Measurements from ENCODE around the gene LIPC. TPM values are rescaled to one million over a fixed set of nuclear protein-coding genes. Genes with fewer than 3 reads are reported as not detected.

Gene LIPC
- total RNA-seq, 1 experiment from 2014 or later, result 1.1 TPM

DNA sequence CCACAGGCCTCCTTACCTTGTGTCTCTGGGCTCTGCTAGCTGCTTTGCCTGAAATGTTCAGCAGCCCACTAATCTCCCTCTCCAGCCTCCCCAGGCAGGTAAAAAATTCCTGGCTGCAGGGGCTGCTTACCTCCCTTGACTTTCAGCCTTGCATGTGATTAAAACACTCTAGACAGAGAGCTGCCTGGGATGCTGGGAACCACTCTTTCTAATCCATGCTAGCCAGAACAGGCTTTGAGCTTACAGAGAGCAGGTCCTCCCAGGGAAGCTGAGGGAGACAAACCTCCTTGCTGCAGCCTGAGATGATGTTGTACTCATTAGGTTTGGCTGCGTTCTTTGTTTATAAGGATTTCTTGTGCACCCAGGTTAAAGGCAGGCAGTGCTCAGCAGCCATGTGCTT, 33.7 kb upstream of the LIPC start:
- Histone ChIP-seq H3K36me3 (no peaks in the 10 kb centered on the region), H3K27ac (no peak overlapping the region), H3K4me1 (replicated peaks) (no peaks in the 10 kb centered on the region), H3K27me3 (replicated peaks) (no peaks in the 10 kb centered on the region; the same call in 1 of the 2 replicates), H3K4me3 (no peak overlapping the region), H3K9me3 (replicated peaks) (no peaks in the 10 kb centered on the region)
- no peak for DNase-seq (ENCODE audit: low read depth in 1 of 2, low spot score in 2 of 2)

DNA sequence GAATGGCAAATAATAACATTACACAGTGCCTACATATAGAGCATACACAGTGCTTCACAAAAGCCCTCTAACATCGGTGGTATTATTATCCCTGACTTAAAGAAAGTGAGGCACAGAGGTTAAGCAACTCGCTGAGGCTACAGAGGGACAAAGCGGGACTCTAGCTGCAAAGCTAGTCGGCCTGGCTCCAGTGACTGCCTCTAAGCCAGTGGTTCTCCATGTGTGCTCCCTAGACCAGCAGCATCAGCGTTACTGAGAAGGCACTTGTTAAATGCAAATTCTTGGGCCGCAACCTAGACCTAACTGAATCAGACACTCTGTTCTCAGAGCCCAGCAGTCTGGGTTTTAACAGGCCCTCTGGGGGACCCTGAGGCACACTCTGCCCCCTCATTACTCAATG, 33.1 kb upstream of the LIPC start:
- no peaks in the 10 kb centered on the region; the same call in 1 of the 2 replicates for H3K27me3 ChIP-seq (replicated peaks)
- DNase-seq (ENCODE audit: low read depth in 1 of 2, low spot score in 2 of 2), result no peak

DNA sequence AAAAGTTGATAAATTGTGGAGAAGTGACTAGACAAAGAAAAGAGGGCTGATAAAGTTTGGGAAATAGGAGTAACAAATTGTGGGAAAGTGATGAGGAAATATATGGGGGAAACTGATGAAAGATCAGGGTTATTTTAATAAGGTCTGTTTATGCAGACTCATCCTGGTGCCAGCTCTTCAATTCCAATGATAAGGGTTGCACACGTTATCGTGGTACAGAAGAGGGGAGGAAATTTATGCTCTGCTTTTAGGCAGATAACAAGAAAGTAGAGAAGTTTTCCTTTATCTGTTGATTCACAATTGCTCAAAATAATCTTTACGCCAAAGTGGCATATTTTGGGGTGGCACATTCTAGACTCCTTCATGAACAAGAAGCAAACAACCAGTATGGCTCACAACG, 32.1 kb upstream of the LIPC start:
- Histone ChIP-seq H3K27me3 (replicated peaks) (no peaks in the 10 kb centered on the region; the same call in 1 of the 2 replicates), H3K27ac (no peak overlapping the region), H3K9me3 (replicated peaks) (no peaks in the 10 kb centered on the region), H3K36me3 (no peaks in the 10 kb centered on the region), H3K4me1 (replicated peaks) (no peaks in the 10 kb centered on the region), H3K4me3 (no peak overlapping the region)
- no peak for DNase-seq (ENCODE audit: low read depth in 1 of 2, low spot score in 2 of 2)

More for the DNA sequence above, 33.1 kb upstream of the LIPC start:
- H3K4me1 ChIP-seq (replicated peaks), result no peaks in the 10 kb centered on the region
- H3K27ac ChIP-seq, result no peak overlapping the region
- no peak overlapping the region for H3K4me3 ChIP-seq
- no peaks in the 10 kb centered on the region for H3K9me3 ChIP-seq (replicated peaks)
- H3K36me3 ChIP-seq, result no peaks in the 10 kb centered on the region

DNA sequence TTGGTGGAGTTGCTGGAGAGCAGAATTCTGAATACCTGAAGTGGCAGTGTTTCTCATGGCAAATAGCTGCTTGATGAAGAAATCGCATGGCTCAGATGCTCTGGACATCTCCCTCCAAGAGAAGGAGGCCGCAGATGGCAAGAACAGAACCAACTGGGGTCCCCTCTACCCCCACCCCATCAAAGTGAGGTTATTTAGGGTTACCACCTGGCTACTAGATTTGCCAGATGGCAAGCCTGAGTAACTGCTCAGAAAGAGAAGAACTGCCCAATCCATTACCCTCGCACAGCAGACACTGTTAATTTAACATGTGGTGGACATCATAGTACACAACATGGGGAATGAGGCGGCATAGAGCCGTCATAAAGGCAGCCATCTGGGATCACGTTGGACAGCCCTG, 30.5 kb upstream of the LIPC start:
- no peaks in the 10 kb centered on the region for H3K27me3 ChIP-seq (replicated peaks)
- no peaks in the 10 kb centered on the region for H3K4me1 ChIP-seq (replicated peaks)
- H3K4me3 ChIP-seq, result no peak overlapping the region
- H3K27ac ChIP-seq, result no peak overlapping the region
- no peaks in the 10 kb centered on the region for H3K9me3 ChIP-seq (replicated peaks)
- H3K36me3 ChIP-seq, result no peaks in the 10 kb centered on the region
- no peak for DNase-seq (ENCODE audit: low read depth in 1 of 2, low spot score in 2 of 2)

DNA sequence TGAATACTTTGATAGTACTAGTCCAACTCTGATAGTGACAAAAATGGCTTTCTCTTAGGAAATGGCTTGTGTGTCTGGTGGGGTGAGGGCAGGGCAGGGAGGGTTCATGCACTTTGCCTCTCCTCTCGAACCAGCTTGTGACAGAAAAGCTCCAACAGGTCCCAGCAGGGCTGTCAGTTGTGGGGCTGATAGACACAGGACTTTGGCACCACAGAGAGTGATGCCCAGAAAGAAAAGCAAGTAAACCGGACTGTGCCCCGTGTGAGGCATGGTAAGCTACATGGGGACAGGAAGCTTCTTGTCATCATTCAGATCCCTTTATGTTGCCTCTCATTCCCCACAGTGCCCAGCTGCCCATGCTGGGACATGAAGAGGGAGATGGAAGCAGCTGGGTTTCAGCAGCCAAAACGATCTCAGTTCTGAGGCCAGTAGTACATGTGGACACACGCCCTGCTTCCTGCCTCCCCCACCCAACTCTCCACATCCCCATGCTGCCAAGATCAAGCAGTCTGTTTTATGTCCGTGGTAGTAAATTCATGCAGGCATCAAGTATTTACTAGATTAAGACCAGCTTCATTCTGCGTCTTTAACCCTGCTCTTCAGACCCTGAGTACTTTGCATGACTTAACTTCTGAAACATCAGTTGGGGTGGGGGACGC, 29.7 kb upstream of the LIPC start:
- Histone ChIP-seq H3K4me1 (replicated peaks) (no peaks in the 10 kb centered on the region), H3K9me3 (replicated peaks) (no peaks in the 10 kb centered on the region), H3K27ac (no peak overlapping the region), H3K36me3 (no peaks in the 10 kb centered on the region), H3K4me3 (no peak overlapping the region), H3K27me3 (replicated peaks) (no peaks in the 10 kb centered on the region)
- no peak for DNase-seq (ENCODE audit: low read depth in 1 of 2, low spot score in 2 of 2)

DNA sequence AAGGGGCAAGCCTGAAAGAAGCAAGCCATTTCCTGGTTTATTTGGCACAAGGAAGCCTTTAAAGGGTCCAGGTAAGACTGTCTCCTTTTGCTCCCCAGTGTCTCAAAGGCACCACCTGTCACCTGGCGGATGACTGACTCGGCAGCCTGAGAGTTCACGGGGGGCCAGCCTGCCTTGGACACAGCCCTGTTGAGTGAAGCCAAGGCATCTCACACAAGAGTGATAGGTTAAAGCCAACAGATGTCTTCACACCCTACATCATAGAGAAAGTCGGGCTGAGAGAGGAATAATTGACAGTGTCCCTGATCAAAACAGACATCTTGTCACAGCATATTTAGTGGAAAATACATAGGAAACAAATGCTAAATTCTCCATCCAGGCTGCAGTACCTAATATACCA, 28.2 kb upstream of the LIPC start:
- no peaks in the 10 kb centered on the region for H3K9me3 ChIP-seq (replicated peaks)
- no peak for DNase-seq (ENCODE audit: low read depth in 1 of 2, low spot score in 2 of 2)
- no peak overlapping the region for H3K27ac ChIP-seq
- H3K27me3 ChIP-seq (replicated peaks), result no peaks in the 10 kb centered on the region
- no peaks in the 10 kb centered on the region for H3K36me3 ChIP-seq
- no peaks in the 10 kb centered on the region for H3K4me1 ChIP-seq (replicated peaks)
- no peak overlapping the region for H3K4me3 ChIP-seq

DNA sequence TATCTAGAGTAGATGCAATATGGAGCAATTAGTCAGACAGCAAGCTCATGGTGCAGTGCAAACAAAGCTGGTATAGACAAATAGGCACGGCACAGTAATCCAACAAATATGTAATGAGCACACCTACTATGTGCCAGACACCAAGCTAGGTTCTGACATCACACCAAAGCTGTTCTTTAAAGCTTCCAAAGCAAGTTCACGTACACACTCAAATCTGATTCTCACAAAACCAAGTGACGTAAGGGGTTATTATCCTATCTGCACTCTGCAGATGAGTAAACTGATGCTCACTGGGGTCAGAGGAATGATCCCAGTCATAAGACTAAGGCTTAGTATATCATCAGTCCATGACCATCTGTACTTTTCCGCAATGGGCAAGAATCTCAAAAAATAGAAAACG, 27.8 kb upstream of the LIPC start:
- no peak for DNase-seq (ENCODE audit: low read depth in 1 of 2, low spot score in 2 of 2)
- H3K4me3 ChIP-seq, result no peak overlapping the region
- H3K27ac ChIP-seq, result no peak overlapping the region
- H3K36me3 ChIP-seq, result no peaks in the 10 kb centered on the region
- H3K27me3 ChIP-seq (replicated peaks), result no peaks in the 10 kb centered on the region
- H3K4me1 ChIP-seq (replicated peaks), result no peaks in the 10 kb centered on the region
- no peaks in the 10 kb centered on the region for H3K9me3 ChIP-seq (replicated peaks)

DNA sequence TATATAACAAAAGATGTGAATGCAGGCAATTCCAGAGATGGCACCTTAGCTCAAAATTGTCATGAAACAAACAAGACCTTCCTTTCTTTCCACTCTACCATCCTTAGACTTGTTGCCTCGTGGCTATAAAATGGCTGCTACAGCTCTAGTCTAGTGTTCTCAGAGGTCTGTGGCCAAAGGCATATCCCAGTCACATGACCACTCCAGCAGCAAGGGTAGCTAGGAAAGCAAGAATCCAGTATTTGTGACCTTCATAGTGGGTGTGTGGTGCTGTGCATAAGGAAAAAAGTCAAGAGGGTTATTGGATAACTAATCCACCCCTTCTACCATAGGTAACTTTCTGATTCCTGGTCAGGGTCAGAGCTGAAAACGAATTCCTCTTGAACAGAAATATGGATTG, 27.1 kb upstream of the LIPC start:
- Histone ChIP-seq H3K27me3 (replicated peaks) (no peaks in the 10 kb centered on the region), H3K4me3 (no peak overlapping the region), H3K4me1 (replicated peaks) (no peaks in the 10 kb centered on the region), H3K36me3 (no peaks in the 10 kb centered on the region), H3K27ac (no peak overlapping the region), H3K9me3 (replicated peaks) (no peaks in the 10 kb centered on the region)
- DNase-seq (ENCODE audit: low read depth in 1 of 2, low spot score in 2 of 2), result no peak

DNA sequence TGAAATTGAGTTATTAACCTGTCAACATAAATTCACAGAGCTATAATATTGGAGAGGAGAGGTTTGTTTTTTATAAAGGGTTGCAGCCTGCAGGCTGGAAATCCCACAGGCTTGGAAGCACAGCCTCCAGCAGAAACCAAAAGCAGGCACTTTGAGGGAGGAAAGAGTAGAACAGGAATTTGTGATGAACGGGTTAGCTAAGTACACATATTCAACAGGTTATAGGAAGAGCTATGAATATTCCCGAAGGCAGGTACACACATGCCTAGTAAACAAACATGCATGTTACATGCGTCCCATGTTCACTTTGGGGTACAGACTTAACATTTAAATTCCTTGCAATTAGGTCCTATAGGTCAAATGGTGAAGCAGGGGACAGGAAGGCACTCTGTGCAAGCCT, 25.9 kb upstream of the LIPC start:
- no peak for DNase-seq (ENCODE audit: low read depth in 1 of 2, low spot score in 2 of 2)
- Histone ChIP-seq H3K36me3 (no peaks in the 10 kb centered on the region), H3K4me1 (replicated peaks) (peaks cover 3% of the 10 kb centered on the region; the same call in 1 of the 2 replicates), H3K27ac (no peak overlapping the region), H3K27me3 (replicated peaks) (no peaks in the 10 kb centered on the region), H3K9me3 (replicated peaks) (no peaks in the 10 kb centered on the region), H3K4me3 (no peak overlapping the region)

DNA sequence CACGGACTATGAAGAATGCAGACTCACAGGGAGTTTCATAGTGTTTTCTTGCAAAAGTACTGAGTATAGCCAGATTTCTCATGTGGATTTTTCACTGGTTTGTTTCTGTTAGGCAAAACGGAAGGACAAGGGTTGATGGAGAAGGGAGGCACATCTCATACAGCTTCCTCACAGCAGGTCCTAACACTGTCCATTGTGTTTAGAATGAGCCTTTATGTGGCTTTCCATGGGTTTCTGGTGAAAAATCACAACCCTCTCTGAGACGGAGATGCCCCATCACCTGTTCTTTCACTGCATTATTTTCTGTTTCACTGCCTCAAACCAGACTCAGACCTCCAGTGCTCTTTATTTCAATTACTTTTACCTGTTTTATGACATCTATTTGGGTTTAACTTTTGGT, 25.0 kb upstream of the LIPC start:
- Histone ChIP-seq H3K27ac (no peak overlapping the region), H3K9me3 (replicated peaks) (no peaks in the 10 kb centered on the region), H3K27me3 (replicated peaks) (no peaks in the 10 kb centered on the region), H3K36me3 (no peaks in the 10 kb centered on the region), H3K4me1 (replicated peaks) (peaks cover 3% of the 10 kb centered on the region; the same call in 1 of the 2 replicates), H3K4me3 (no peak overlapping the region)
- DNase-seq (ENCODE audit: low read depth in 1 of 2, low spot score in 2 of 2), result no peak

DNA sequence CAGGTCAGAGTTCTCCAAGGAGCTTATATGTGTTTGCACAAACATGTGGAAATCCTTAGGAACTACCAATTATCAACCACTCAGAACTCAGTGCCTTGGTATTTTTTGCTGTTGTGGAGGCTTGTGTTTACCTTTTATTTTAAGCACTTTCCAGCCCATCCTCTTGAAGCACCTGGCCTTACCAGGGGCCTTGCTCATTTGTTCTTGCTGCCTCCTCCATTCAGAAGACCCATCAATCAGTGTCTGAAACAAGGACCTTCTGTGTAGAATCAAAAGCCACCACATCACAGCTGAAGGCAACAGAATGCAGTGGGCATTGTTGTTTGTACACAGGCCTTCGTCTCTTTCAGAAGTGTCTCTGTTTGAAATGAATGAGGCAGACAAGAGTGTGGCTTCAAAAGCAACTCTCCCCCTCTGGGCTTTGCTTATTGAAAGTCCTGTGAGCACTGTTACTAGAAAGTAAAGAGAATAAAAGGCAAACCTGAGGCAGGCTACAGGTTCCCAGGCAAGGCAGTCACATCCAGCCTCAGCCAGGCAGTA, 24.5 kb upstream of the LIPC start:
- H3K4me1 ChIP-seq (replicated peaks), result peaks cover 3% of the 10 kb centered on the region; the same call in 1 of the 2 replicates
- no peak overlapping the region for H3K4me3 ChIP-seq
- H3K27me3 ChIP-seq (replicated peaks), result no peaks in the 10 kb centered on the region
- DNase-seq (ENCODE audit: low read depth in 1 of 2, low spot score in 2 of 2), result no peak
- H3K36me3 ChIP-seq, result no peaks in the 10 kb centered on the region
- no peaks in the 10 kb centered on the region for H3K9me3 ChIP-seq (replicated peaks)
- no peak overlapping the region for H3K27ac ChIP-seq

DNA sequence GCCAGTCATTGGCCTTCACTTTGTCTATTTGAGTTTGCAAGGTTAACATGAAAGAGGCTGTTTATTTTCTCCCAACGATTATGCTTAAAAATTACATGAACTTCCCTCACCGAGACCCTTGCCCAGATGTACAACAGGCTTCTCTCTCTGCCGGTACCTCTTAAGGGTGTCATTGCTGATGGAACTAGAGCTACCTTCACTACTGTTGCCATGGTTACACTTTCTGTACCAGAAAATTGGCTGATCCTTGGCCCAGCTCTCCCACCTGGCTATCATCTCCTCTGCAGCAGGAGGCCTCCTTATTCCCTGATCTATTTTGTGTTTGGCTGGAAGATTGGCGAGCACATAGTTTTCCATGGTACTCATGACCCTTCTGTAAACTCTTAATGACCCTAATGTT, 24.0 kb upstream of the LIPC start:
- H3K4me3 ChIP-seq, result no peak overlapping the region
- no peaks in the 10 kb centered on the region for H3K27me3 ChIP-seq (replicated peaks)
- H3K4me1 ChIP-seq (replicated peaks), result peaks cover 3% of the 10 kb centered on the region; the same call in 1 of the 2 replicates
- H3K36me3 ChIP-seq, result no peaks in the 10 kb centered on the region
- no peak for DNase-seq (ENCODE audit: low read depth in 1 of 2, low spot score in 2 of 2)
- H3K27ac ChIP-seq, result no peak overlapping the region
- no peaks in the 10 kb centered on the region for H3K9me3 ChIP-seq (replicated peaks)

DNA sequence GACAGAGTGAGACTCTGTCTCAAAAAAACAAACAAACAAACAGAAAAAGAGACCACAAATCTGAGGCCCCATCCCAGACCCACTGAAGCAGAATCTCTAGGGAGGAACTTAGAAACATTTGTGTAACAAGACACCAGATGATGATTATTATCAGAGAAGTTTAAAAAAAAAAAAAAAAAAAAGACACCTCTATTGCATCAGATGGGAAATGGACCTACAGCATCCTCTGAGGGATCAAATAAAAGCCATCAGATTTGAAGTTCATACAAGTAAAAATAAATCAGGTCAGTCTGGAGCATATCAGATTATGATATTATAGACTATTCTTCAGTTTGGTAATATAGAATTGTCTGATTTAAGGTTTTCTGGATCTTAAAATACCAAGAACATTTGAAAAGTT, 21.9 kb upstream of the LIPC start:
- H3K27ac ChIP-seq, result no peak overlapping the region

DNA sequence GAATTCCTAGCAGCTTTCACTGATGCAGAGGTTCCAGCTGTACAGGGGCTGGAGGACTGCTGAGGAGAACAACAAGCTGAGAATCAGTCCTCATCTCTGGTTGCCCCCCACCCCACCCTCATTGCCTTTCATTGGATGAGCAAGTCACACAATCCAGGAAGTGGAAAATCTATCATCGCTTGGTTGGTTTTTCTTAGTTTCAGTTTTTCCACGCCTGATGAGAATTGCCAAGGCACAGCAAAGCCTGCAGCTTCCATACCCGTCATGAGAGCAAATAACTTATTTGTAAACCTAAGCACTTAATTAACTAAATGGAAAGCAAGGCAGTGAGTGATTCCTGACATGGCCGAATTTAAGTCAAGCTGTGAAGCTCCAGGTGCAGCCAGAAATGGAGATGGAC, 21.4 kb upstream of the LIPC start:
- H3K27me3 ChIP-seq (replicated peaks), result no peaks in the 10 kb centered on the region
- no peaks in the 10 kb centered on the region for H3K9me3 ChIP-seq (replicated peaks)
- H3K27ac ChIP-seq, result 0 out of 2 replicates have a peak overlapping the region, but pooled peaks have one; percentile 25
- no peaks in the 10 kb centered on the region for H3K36me3 ChIP-seq
- peaks cover 3% of the 10 kb centered on the region; the same call in 1 of the 2 replicates for H3K4me1 ChIP-seq (replicated peaks)
- peak in 1 of 2 experiments; percentile 28 for DNase-seq (ENCODE audit: low read depth in 1 of 2, low spot score in 2 of 2)
- peak overlapping the region; percentile 34 for H3K4me3 ChIP-seq

More for the DNA sequence above, 21.9 kb upstream of the LIPC start:
- Histone ChIP-seq H3K36me3 (no peaks in the 10 kb centered on the region), H3K4me3 (no peak overlapping the region), H3K9me3 (replicated peaks) (no peaks in the 10 kb centered on the region), H3K4me1 (replicated peaks) (peaks cover 3% of the 10 kb centered on the region; the same call in 1 of the 2 replicates), H3K27me3 (replicated peaks) (no peaks in the 10 kb centered on the region)
- no peak for DNase-seq (ENCODE audit: low read depth in 1 of 2, low spot score in 2 of 2)

Measured in SJSA1 (cell line).